K562 (cell line): Measurements from ENCODE around the gene TMTC2. TPM values are rescaled to one million over a fixed set of nuclear protein-coding genes. Genes with fewer than 3 reads are reported as not detected.

Source experiments
- ATAC-seq: fragments of 200-7000 bp; cut with Tn5 transposase; 3 replicates; pipeline ENCODE4 v1.9.1; 2020; ENCODE audit warnings: moderate library complexity
- BruUV-seq: library from RNA; stranded (reverse); fragments of 400-500 nt; replicated peaks from 2 replicates; lab custom pipeline; 2021; lab: Mats Ljungman, UMichigan
- CTCF ChIA-PET: fragments of 300-600 bp; formaldehyde crosslinking; extraction: SDS; loops from one replicate; lab custom pipeline; 2021; ENCODE audit warnings: low intra/inter-chr PET ratio; lab: Yijun Ruan, JAX
- POLR2A ChIA-PET: fragments of 300-600, 350-650 bp; sonication (Branson Sonifier 250); formaldehyde crosslinking; extraction: SDS; loops from one replicate; lab custom pipeline; 2021; ENCODE audit warnings: antibody characterized with exemption, inconsistent platforms; lab: Yijun Ruan, JAX
- DNase-seq, 4 experiments: peaks; one replicate each; pipeline versions ENCODE4 v3.0.0 to v3.0.0-alpha.2; 2011 to 2018; ENCODE audit warnings: low spot score in 3 of 4, mixed read lengths in 3 of 4; ENCODE audit errors: extremely low read depth in 1 of 4
- FAIRE-seq: peaks from 2 replicates; lab custom pipeline; 2011; peaks lifted over from hg19 to GRCh38; lab: Jason Lieb, UNC
- H2AFZ ChIP-seq: 2 replicates; pipeline ENCODE4 v1.6.0; 2011; ENCODE audit warnings: low read depth, low read length, control low read depth, inconsistent platforms
- H3K27ac ChIP-seq: fragments of 200-600 bp; 3 replicates; pipeline ENCODE4 v1.8.0; 2011; ENCODE audit warnings: low read depth, mild to moderate bottlenecking, control low read depth, inconsistent platforms, low read length, moderate library complexity, mixed read lengths; ENCODE audit errors: extremely low read depth
- H3K27me3 ChIP-seq, 2 experiments: fragments of 300-600 bp in 1 of 2; 2 replicates in 1 of 2; 3 replicates in 1 of 2; pipeline versions ENCODE4 v1.6.0 to v1.8.0; 2011; ENCODE audit warnings: inconsistent platforms in 2 of 2, low read length in 2 of 2, mild to moderate bottlenecking in 1 of 2, mixed read lengths in 1 of 2, moderate library complexity in 1 of 2; ENCODE audit not compliant: control insufficient read depth in 2 of 2, insufficient read depth in 2 of 2
- H3K36me3 ChIP-seq: fragments of 300-600 bp; 3 replicates; pipeline ENCODE4 v1.8.0; 2011; ENCODE audit warnings: mild to moderate bottlenecking, low read length, inconsistent platforms; ENCODE audit not compliant: control insufficient read depth, insufficient read depth
- H3K4me1 ChIP-seq, 2 experiments: fragments of 200-600 bp in 1 of 2; replicated peaks in 1 of 2; 2 replicates in 1 of 2; 3 replicates in 1 of 2; pipeline versions ENCODE4 v1.5.1 to v1.8.0; 2011; ENCODE audit warnings: inconsistent platforms in 2 of 2, low read length in 2 of 2, mild to moderate bottlenecking in 1 of 2, mixed read lengths in 1 of 2, moderate library complexity in 1 of 2; ENCODE audit not compliant: control insufficient read depth in 2 of 2, insufficient read depth in 2 of 2
- H3K4me2 ChIP-seq: 2 replicates; pipeline ENCODE4 v1.6.1; 2011; ENCODE audit warnings: low read length, control low read depth, inconsistent platforms, mixed read lengths; ENCODE audit not compliant: insufficient read depth
- H3K4me3 ChIP-seq: fragments of 200-600 bp; sonication (generic), shearing (Covaris generic); 2 replicates; pipeline ENCODE4 v1.5.1; 2016; ENCODE audit warnings: control low read depth, inconsistent platforms
- H3K79me2 ChIP-seq: fragments of 200-600 bp; 3 replicates; pipeline ENCODE4 v1.8.0; 2011; ENCODE audit warnings: low read length, inconsistent platforms; ENCODE audit not compliant: control insufficient read depth, insufficient read depth
- H3K9ac ChIP-seq, 2 experiments: 2 replicates each; pipeline versions ENCODE4 v1.6.0 to v1.6.1; 2011; ENCODE audit warnings: low read depth in 2 of 2, low read length in 2 of 2, control low read depth in 1 of 2, inconsistent platforms in 1 of 2, mild to moderate bottlenecking in 1 of 2, mixed read lengths in 1 of 2; ENCODE audit not compliant: insufficient read depth in 1 of 2
- H3K9me1 ChIP-seq: one replicate; pipeline ENCODE4 v1.6.0; 2011; ENCODE audit warnings: inconsistent platforms, mild to moderate bottlenecking, low read length, moderate library complexity; ENCODE audit not compliant: control insufficient read depth, insufficient read depth
- H3K9me3 ChIP-seq: replicated peaks from 2 replicates; pipeline ENCODE4 v1.5.1; 2011; ENCODE audit warnings: low read depth, low read length, inconsistent platforms; ENCODE audit not compliant: control insufficient read depth, insufficient read depth
- H4K20me1 ChIP-seq: replicated peaks from 2 replicates; pipeline ENCODE4 v1.6.1; 2011; ENCODE audit warnings: low read length, inconsistent platforms, mixed read lengths; ENCODE audit not compliant: control insufficient read depth, insufficient read depth
- CBX5 ChIP-seq: IDR thresholded peaks from 2 replicates; pipeline ENCODE4 v1.6.1; 2014; ENCODE audit warnings: low read depth, borderline replicate concordance
- CHD2 ChIP-seq: IDR thresholded peaks from 2 replicates; pipeline ENCODE4 v1.6.1; 2011; ENCODE audit warnings: low read depth, low read length
- DPF2 ChIP-seq: fragments of 450-650 bp; IDR thresholded peaks from 2 replicates; pipeline ENCODE4 v1.6.1; 2016
- HDAC3 ChIP-seq: fragments of 450-650 bp; IDR thresholded peaks from 2 replicates; pipeline ENCODE4 v1.6.1; 2018; ENCODE audit warnings: borderline replicate concordance, mild to moderate bottlenecking, moderate library complexity; ENCODE audit not compliant: partially characterized antibody
- KAT2B ChIP-seq: IDR thresholded peaks from one replicate; pipeline ENCODE4 v1.6.1; 2012; ENCODE audit warnings: low read depth, mild to moderate bottlenecking, control low read depth, inconsistent platforms, low read length, moderate library complexity
- KDM5B ChIP-seq: fragments of 200-600 bp; sonication (generic); IDR thresholded peaks from 2 replicates; pipeline ENCODE4 v1.6.1; 2012; ENCODE audit warnings: low read depth, mild to moderate bottlenecking, moderate library complexity, low read length, control low read depth, inconsistent platforms; ENCODE audit not compliant: insufficient replicate concordance
- KLF6 ChIP-seq: fragments of 250-450 bp; sonication (Bioruptor Pico); IDR thresholded peaks from 2 replicates; pipeline ENCODE4 v1.4.0; 2020; ENCODE audit warnings: mild to moderate bottlenecking, moderate library complexity, borderline replicate concordance
- NFRKB ChIP-seq: fragments of 450-650 bp; IDR thresholded peaks from 2 replicates; pipeline ENCODE4 v1.6.1; 2016; ENCODE audit warnings: low read depth
- NR2C1 ChIP-seq, 2 experiments: fragments of 450-650 bp; IDR thresholded peaks; 2 replicates each; pipeline ENCODE4 v1.6.1; 2017; ENCODE audit warnings: mild to moderate bottlenecking in 2 of 2, antibody characterized with exemption in 1 of 2, inconsistent platforms in 1 of 2, missing compliant biosample characterization in 1 of 2, missing genetic modification characterization in 1 of 2
- POLR2H ChIP-seq: IDR thresholded peaks from 2 replicates; pipeline ENCODE4 v1.6.1; 2016; ENCODE audit warnings: missing genetic modification characterization, low read depth, mild to moderate bottlenecking, control low read depth, missing compliant biosample characterization, moderate library complexity
- SUPT5H ChIP-seq: fragments of 450-650 bp; IDR thresholded peaks from 2 replicates; pipeline ENCODE4 v1.6.1; 2016
- TBP ChIP-seq: optimal IDR thresholded peaks from 2 replicates; pipeline ENCODE3; 2011; ENCODE audit warnings: low read depth, low read length, improper control_type of control experiment
- ZFP1 ChIP-seq: fragments of 450-650 bp; formaldehyde crosslinking; IDR thresholded peaks from 2 replicates; pipeline ENCODE4 v1.4.0; 2020; ENCODE audit warnings: mild to moderate bottlenecking, mixed read lengths
- ZFP36 ChIP-seq: fragments of 150-350 bp; IDR thresholded peaks from 2 replicates; pipeline ENCODE4 v1.6.1; 2018; ENCODE audit warnings: low read length, low read depth; ENCODE audit not compliant: partially characterized antibody
- ZNF124 ChIP-seq: sonication (generic); formaldehyde crosslinking; IDR thresholded peaks from 2 replicates; pipeline ENCODE4 v1.8.1; 2022; ENCODE audit warnings: missing genetic modification reagents
- WGBS: fragments of 100-300 bp; shearing (Covaris generic); methylation state at CpG from one replicate; pipeline ENCODE4 v1.1.6; 2016; ENCODE audit warnings: low coverage, mixed read lengths; ENCODE audit not compliant: insufficient coverage; ENCODE audit errors: missing lambda C conversion rate; 5-methylcytosine and 5-hydroxymethylcytosine counted together
- in situ Hi-C: fragments of 300-500 bp; cut with MboI; formaldehyde crosslinking; loops from 4 replicates; pipeline ENCODE4 v1.15.0; 2018; ENCODE audit warnings: inconsistent platforms, mixed read lengths
- intact Hi-C: fragments of 100-400 bp; cut with micrococcal nuclease; formaldehyde crosslinking; loops from 2 replicates; pipeline ENCODE4 v1.14.2; 2022
- polyA plus RNA-seq, 8 experiments: library from polyadenylated mRNA; depleted of rRNA in 4 of 8; stranded (reverse) in 5 of 8; unstranded in 3 of 8; fragments of >200 nt; fragmentation: Nextera tagmentation in 2 of 8; fragmentation: Illumina TruSeq in 1 of 8; extraction: Ambion mirVana in 2 of 8; extraction: Trizol in 1 of 8; gene quantifications; 2 replicates each; pipeline versions ENCODE4 v1.2.1 to v1.2.3, GENCODE V29; 2011 to 2014; ENCODE audit warnings: inconsistent platforms in 1 of 8, missing spikeins in 1 of 8
- total RNA-seq, 7 experiments: library from RNA; depleted of rRNA in 6 of 7; stranded (reverse); fragments of >200 nt in 6 of 7; fragmentation: Illumina TruSeq in 2 of 7; extraction: Trizol in 2 of 7; gene quantifications; 2 replicates each; pipeline versions ENCODE4 v1.2.1 to v1.2.3, GENCODE V29; 2011 to 2021; ENCODE audit warnings: low replicate concordance in 1 of 7
- TF ChIP-seq, protein P1 (sequence below): fragments of 250-450 bp; sonication (Bioruptor Pico); IDR thresholded peaks from 2 replicates; pipeline ENCODE4 v1.5.0; 2020; ENCODE audit warnings: mild to moderate bottlenecking
- TF ChIP-seq, protein P2 (sequence below): fragments of 250-450 bp; sonication (Bioruptor Pico); IDR thresholded peaks from 2 replicates; pipeline ENCODE4 v1.8.0; 2022; ENCODE audit warnings: inconsistent platforms

The TMTC2 gene
- total and polyA plus RNA-seq, 9 of the 15 experiments (the other 6 are each of a cell fraction or from before 2014, with no cell fraction given): 0.29 to 1.1 (median 0.55) TPM

DNA sequence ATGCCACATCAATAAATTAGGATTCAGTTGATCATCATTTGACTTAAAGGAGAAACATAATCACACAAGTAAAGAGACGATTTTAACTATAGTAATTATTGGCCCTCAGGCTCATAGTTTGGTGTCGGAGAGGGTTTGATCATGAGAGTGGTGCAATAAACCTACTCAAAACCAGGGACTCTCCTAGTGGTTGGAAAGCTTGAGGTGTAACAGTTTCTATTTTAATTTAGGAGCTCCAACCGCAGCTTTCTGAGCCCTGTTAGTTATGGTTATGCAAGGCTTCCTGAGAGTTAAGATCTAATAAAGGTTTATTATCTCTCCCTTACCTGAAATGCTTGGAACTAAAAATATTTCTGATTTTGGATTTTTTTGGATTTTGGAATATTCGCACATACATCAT, 36.4 kb downstream of the TMTC2 start:
- no peak overlapping the region for H2AFZ ChIP-seq
- CTCF ChIA-PET: no interaction called here
- in situ Hi-C loops: no loop called here

More for the DNA sequence above, 36.4 kb downstream of the TMTC2 start:
- Histone ChIP-seq H3K79me2 (no peaks in the 10 kb centered on the region), H3K27me3 (no peaks in the 10 kb centered on the region), H3K4me3 (no peak overlapping the region), H3K4me2 (no peak overlapping the region), H3K9me1 (no peaks in the 10 kb centered on the region), H3K9me3 (no peaks in the 10 kb centered on the region), H3K36me3 (no peaks in the 10 kb centered on the region), H3K4me1 (no peaks in the 10 kb centered on the region), H3K9ac (no peak overlapping the region), H3K27ac (no peak overlapping the region), H4K20me1 (no peaks in the 10 kb centered on the region)
- BruUV-seq: no TSS peak
- WGBS: 0% methylated on average over 4 of the region's 4 CpGs
- no peak for DNase-seq
- intact Hi-C loops: no loop called here
- TF ChIP-seq KLF6 (CRISPR knock-in tag): no peak
- TF ChIP-seq ZFP36: no peak
- no peak for TF ChIP-seq NFRKB
- TF ChIP-seq ZFP1 (CRISPR knock-in tag): no peak
- no peak for TF ChIP-seq TBP
- no peak for TF ChIP-seq KDM5B
- TF ChIP-seq DPF2: no peak
- no peak for TF ChIP-seq NR2C1 (IDR thresholded peaks at IDR 0.05)
- TF ChIP-seq NR2C1 (tag; IDR thresholded peaks at IDR 0.05): no peak
- TF ChIP-seq ZNF124 (CRISPR knock-in tag): no peak
- no peak for TF ChIP-seq POLR2H (tag)
- TF ChIP-seq, protein P1, sequence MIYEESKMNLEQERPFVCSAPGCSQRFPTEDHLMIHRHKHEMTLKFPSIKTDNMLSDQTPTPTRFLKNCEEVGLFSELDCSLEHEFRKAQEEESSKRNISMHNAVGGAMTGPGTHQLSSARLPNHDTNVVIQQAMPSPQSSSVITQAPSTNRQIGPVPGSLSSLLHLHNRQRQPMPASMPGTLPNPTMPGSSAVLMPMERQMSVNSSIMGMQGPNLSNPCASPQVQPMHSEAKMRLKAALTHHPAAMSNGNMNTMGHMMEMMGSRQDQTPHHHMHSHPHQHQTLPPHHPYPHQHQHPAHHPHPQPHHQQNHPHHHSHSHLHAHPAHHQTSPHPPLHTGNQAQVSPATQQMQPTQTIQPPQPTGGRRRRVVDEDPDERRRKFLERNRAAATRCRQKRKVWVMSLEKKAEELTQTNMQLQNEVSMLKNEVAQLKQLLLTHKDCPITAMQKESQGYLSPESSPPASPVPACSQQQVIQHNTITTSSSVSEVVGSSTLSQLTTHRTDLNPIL (CRISPR knock-in tag): no peak
- TF ChIP-seq HDAC3: no peak
- TF ChIP-seq, protein P2, sequence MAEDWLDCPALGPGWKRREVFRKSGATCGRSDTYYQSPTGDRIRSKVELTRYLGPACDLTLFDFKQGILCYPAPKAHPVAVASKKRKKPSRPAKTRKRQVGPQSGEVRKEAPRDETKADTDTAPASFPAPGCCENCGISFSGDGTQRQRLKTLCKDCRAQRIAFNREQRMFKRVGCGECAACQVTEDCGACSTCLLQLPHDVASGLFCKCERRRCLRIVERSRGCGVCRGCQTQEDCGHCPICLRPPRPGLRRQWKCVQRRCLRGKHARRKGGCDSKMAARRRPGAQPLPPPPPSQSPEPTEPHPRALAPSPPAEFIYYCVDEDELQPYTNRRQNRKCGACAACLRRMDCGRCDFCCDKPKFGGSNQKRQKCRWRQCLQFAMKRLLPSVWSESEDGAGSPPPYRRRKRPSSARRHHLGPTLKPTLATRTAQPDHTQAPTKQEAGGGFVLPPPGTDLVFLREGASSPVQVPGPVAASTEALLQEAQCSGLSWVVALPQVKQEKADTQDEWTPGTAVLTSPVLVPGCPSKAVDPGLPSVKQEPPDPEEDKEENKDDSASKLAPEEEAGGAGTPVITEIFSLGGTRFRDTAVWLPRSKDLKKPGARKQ (CRISPR knock-in tag): no peak
- no peak for TF ChIP-seq KAT2B
- no peak for TF ChIP-seq CBX5
- TF ChIP-seq SUPT5H: no peak
- TF ChIP-seq CHD2: no peak
- ATAC-seq: no peak
- FAIRE-seq: no peak
- POLR2A ChIA-PET: no interaction called here
